HepG2 (cell line): Measurements from ENCODE around the gene PLCB4. TPM values are rescaled to one million over a fixed set of nuclear protein-coding genes. Genes with fewer than 3 reads are reported as not detected.

ENCODE experiments used
- ATAC-seq: fragments of 200-7000 bp; cut with Tn5 transposase; 3 replicates; pipeline ENCODE4 v1.9.1; 2020; ENCODE audit warnings: mild to moderate bottlenecking, moderate library complexity
- BruUV-seq: library from RNA; stranded (reverse); fragments of 400-500 nt; replicated peaks from 2 replicates; lab custom pipeline; 2021; lab: Mats Ljungman, UMichigan
- CTCF ChIA-PET: fragments of 300-600 bp; formaldehyde crosslinking; extraction: SDS; loops from one replicate; lab custom pipeline; 2021; ENCODE audit warnings: low total read pairs, inconsistent platforms, low intra/inter-chr PET ratio; lab: Yijun Ruan, JAX
- POLR2A ChIA-PET: fragments of 350-600 bp; sonication (Branson Sonifier 250); formaldehyde crosslinking; loops from one replicate; lab custom pipeline; 2020; ENCODE audit warnings: antibody characterized with exemption, inconsistent platforms; lab: Yijun Ruan, JAX
- DNase-seq: peaks from one replicate; pipeline ENCODE4 v3.0.0-alpha.2; 2015; ENCODE audit warnings: low spot score
- FAIRE-seq: peaks from 3 replicates; lab custom pipeline; 2011; peaks lifted over from hg19 to GRCh38; lab: Jason Lieb, UNC
- H2AFZ ChIP-seq: one replicate; pipeline ENCODE4 v1.6.1; 2011; ENCODE audit warnings: low read length, inconsistent platforms
- H3K27ac ChIP-seq: fragments of 300-600 bp; 3 replicates; pipeline ENCODE4 v1.8.0; 2011; ENCODE audit warnings: mixed run types, mild to moderate bottlenecking, mixed read lengths, low read length, inconsistent platforms; ENCODE audit not compliant: insufficient read depth; ENCODE audit errors: extremely low read length
- H3K27me3 ChIP-seq, 2 experiments: fragments of 200-600 bp in 1 of 2; 2 replicates in 1 of 2; 3 replicates in 1 of 2; pipeline versions ENCODE4 v1.6.0 to v1.8.0; 2011; ENCODE audit warnings: low read length in 2 of 2, mild to moderate bottlenecking in 2 of 2, moderate library complexity in 2 of 2, inconsistent platforms in 1 of 2; ENCODE audit not compliant: insufficient read depth in 2 of 2, control insufficient read depth in 1 of 2
- H3K36me3 ChIP-seq, 2 experiments: fragments of 200-600 bp in 1 of 2; replicated peaks in 1 of 2; 2 replicates in 1 of 2; 3 replicates in 1 of 2; pipeline versions ENCODE4 v1.5.1 to v1.8.0; 2011; ENCODE audit warnings: low read length in 2 of 2, inconsistent platforms in 1 of 2; ENCODE audit not compliant: insufficient read depth in 2 of 2, control insufficient read depth in 1 of 2
- H3K4me1 ChIP-seq: 2 replicates; pipeline ENCODE4 v1.5.1; 2012; ENCODE audit warnings: low read length, inconsistent platforms; ENCODE audit not compliant: insufficient read depth
- H3K4me2 ChIP-seq: 2 replicates; pipeline ENCODE4 v1.6.0; 2011; ENCODE audit warnings: low read depth, low read length, inconsistent platforms
- H3K4me3 ChIP-seq, 3 experiments: fragments of 200-600 bp in 1 of 3; sonication (generic), shearing (Covaris generic) in 1 of 3; replicated peaks in 1 of 3; 2 replicates each; pipeline ENCODE4 v1.5.1; 2011 to 2016; ENCODE audit warnings: low read length in 3 of 3, inconsistent platforms in 2 of 3, low read depth in 2 of 3, mild to moderate bottlenecking in 2 of 3, control low read depth in 1 of 3, mixed read lengths in 1 of 3; ENCODE audit not compliant: insufficient read depth in 1 of 3
- H3K79me2 ChIP-seq: one replicate; pipeline ENCODE4 v1.6.1; 2011; ENCODE audit warnings: low read length, inconsistent platforms; ENCODE audit not compliant: insufficient read depth
- H3K9ac ChIP-seq: 2 replicates; pipeline ENCODE4 v1.6.0; 2011; ENCODE audit warnings: mild to moderate bottlenecking, low read depth, low read length, inconsistent platforms; ENCODE audit not compliant: insufficient read depth
- H3K9me3 ChIP-seq: 2 replicates; pipeline ENCODE4 v1.5.1; 2012; ENCODE audit warnings: mild to moderate bottlenecking, low read length
- H4K20me1 ChIP-seq: 2 replicates; pipeline ENCODE4 v1.6.0; 2011; ENCODE audit warnings: inconsistent platforms, mild to moderate bottlenecking, low read length, moderate library complexity; ENCODE audit not compliant: insufficient read depth
- KLF11 ChIP-seq: IDR thresholded peaks from 2 replicates; pipeline ENCODE4 v1.6.1; 2016; ENCODE audit warnings: missing compliant biosample characterization
- PCBP1 ChIP-seq: fragments of 200-400 bp; formaldehyde crosslinking; IDR thresholded peaks from 2 replicates; pipeline ENCODE4 v1.6.1; 2017; ENCODE audit warnings: mild to moderate bottlenecking, low read depth, low read length, borderline replicate concordance
- TEAD3 ChIP-seq: optimal IDR thresholded peaks from 2 replicates; pipeline ENCODE3; 2016; ENCODE audit warnings: borderline replicate concordance
- ZFP36 ChIP-seq: fragments of 150-350 bp; IDR thresholded peaks from 2 replicates; pipeline ENCODE4 v1.6.1; 2018; ENCODE audit warnings: borderline replicate concordance, low read length, low read depth; ENCODE audit not compliant: partially characterized antibody
- ZFP62 ChIP-seq: sonication (generic); formaldehyde crosslinking; IDR thresholded peaks from 2 replicates; pipeline ENCODE4 v1.4.0; 2020; ENCODE audit warnings: missing genetic modification reagents
- ZNF101 ChIP-seq: sonication (generic); formaldehyde crosslinking; IDR thresholded peaks from 2 replicates; pipeline ENCODE4 v1.4.0; 2020; ENCODE audit warnings: mild to moderate bottlenecking, low read depth, missing genetic modification reagents, borderline replicate concordance
- ZNF136 ChIP-seq: sonication (generic); formaldehyde crosslinking; IDR thresholded peaks from 2 replicates; pipeline ENCODE4 v1.8.1; 2022; ENCODE audit warnings: low read depth, mild to moderate bottlenecking, moderate library complexity, missing genetic modification reagents
- ZNF251 ChIP-seq: sonication (generic); formaldehyde crosslinking; IDR thresholded peaks from 2 replicates; pipeline ENCODE4 v1.9.0; 2021; ENCODE audit warnings: mild to moderate bottlenecking, missing genetic modification reagents
- ZNF33B ChIP-seq: sonication (generic); formaldehyde crosslinking; IDR thresholded peaks from 2 replicates; pipeline ENCODE4 v1.5.1; 2020; ENCODE audit warnings: mild to moderate bottlenecking, missing genetic modification reagents
- ZSCAN21 ChIP-seq: sonication (generic); formaldehyde crosslinking; IDR thresholded peaks from 2 replicates; pipeline ENCODE4 v1.8.0; 2022; ENCODE audit warnings: mild to moderate bottlenecking, missing genetic modification reagents, moderate library complexity, borderline replicate concordance
- WGBS: methylation state at CpG from one replicate; pipeline ENCODE4 v1.1.6; 2017; ENCODE audit warnings: low lambda C conversion rate; 5-methylcytosine and 5-hydroxymethylcytosine counted together
- in situ Hi-C: cut with HindIII; loops from 2 replicates; pipeline ENCODE4 v1.10.0; 2017; ENCODE audit warnings: low pct_unique_long_range_greater_than_20kb; ENCODE audit not compliant: extremely low pct_ligation_motif_present
- intact Hi-C: fragments of 100-400 bp; cut with micrococcal nuclease; formaldehyde crosslinking; loops from one replicate; pipeline ENCODE4 v1.10.0; 2022; ENCODE audit not compliant: unreplicated experiment
- polyA plus RNA-seq, 8 experiments: library from polyadenylated mRNA; depleted of rRNA in 3 of 8; stranded (reverse) in 7 of 8; unstranded in 1 of 8; fragments of >200 nt; fragmentation: Illumina TruSeq in 4 of 8; extraction: Trizol in 4 of 8; gene quantifications; 2 replicates each; pipeline versions ENCODE4 v1.2.1 to v1.2.3, GENCODE V29; 2011 to 2016; ENCODE audit warnings: low read depth in 4 of 8, missing spikeins in 1 of 8, mixed read lengths in 1 of 8; ENCODE audit not compliant: insufficient read depth in 1 of 8
- total RNA-seq, 5 experiments: library from RNA; depleted of rRNA; stranded (reverse); fragments of >200 nt; fragmentation: Illumina TruSeq; extraction: Trizol; gene quantifications; 2 replicates each; pipeline ENCODE4 v1.2.3, GENCODE V29; 2016; ENCODE audit warnings: low read depth in 1 of 5
- TF ChIP-seq, protein P1 (sequence below): IDR thresholded peaks from 2 replicates; pipeline ENCODE4 v1.6.1; 2012; ENCODE audit warnings: inconsistent platforms

PLCB4 gene
- total and polyA plus RNA-seq, 2 of the 13 experiments (the other 11 are each of a cell fraction or from before 2014, with no cell fraction given) = 0.01 TPM; not detected in 1

DNA sequence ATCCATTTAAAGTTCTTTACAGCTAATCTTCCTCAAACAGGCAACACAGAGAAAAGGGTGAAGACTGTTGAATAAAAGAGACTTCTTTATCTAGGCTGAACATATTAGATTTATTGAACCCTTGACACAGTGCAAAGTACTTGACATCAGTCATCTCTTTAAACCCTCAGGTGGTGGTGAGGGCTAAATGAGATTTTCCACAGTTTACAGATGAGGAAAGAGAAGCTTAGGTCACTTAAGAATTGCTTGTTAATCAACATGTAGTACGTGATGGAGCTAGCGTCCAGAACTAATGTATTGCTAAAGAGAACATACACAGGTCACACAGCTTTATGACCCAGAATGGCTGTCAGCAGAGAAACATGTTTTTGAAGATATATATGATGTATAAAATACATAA, 252.1 kb downstream of the PLCB4 start:
- intact Hi-C loops (loop anchor here (10.0 kb wide), 1 partner anchor 106 kb away; no protein-coding TSS in a partner anchor), in situ Hi-C loops (no loop called here)
- H3K4me3 ChIP-seq = no peak overlapping the region
- peaks cover 0 to 6% of the 10 kb centered on the region in 2 experiments; a peak in 1 of 5 replicates for H3K27me3 ChIP-seq
- no peak overlapping the region for H3K9ac ChIP-seq
- H3K4me1 ChIP-seq = no peaks in the 10 kb centered on the region
- H3K79me2 ChIP-seq = no peaks in the 10 kb centered on the region
- H4K20me1 ChIP-seq = no peaks in the 10 kb centered on the region
- ATAC-seq (no peak), DNase-seq (no peak), FAIRE-seq (no peak)
- no peak overlapping the region for H3K27ac ChIP-seq
- CTCF ChIA-PET = no interaction called here
- POLR2A ChIA-PET = no interaction called here
- no peaks in the 10 kb centered on the region for H3K36me3 ChIP-seq
- TF ChIP-seq PCBP1 (no peak), ZNF136 (CRISPR knock-in tag) (no peak), TEAD3 (CRISPR knock-in tag) (no peak), ZFP36 (no peak), ZNF101 (CRISPR knock-in tag) (no peak)
- BruUV-seq = no TSS peak
- no peak overlapping the region for H3K4me2 ChIP-seq
- 21% methylated on average over 2 of the region's 2 CpGs for WGBS
- H2AFZ ChIP-seq = no peak overlapping the region
- no peaks in the 10 kb centered on the region for H3K9me3 ChIP-seq

DNA sequence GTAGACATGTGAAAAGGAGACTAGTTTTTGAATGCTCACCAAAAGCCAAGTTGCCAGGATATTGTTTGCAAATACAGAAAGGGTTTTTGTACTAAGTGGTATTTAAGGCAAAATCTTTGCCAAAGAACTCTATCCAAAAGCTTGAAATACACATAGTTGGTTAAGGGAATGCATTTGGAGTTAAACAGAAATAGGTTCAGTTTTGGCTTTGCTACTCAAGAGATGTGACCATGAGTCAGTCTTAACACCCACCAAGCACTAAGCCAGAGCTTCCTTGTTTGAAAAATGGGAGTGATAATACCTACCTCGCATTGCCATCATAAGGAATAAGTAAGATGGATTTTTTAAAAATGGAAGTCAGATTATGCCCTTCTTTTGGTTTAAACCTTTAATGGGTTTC, 253.8 kb downstream of the PLCB4 start:
- no peak overlapping the region for H3K4me2 ChIP-seq
- CTCF ChIA-PET = interaction anchor here (0.9 kb wide), 1 partner anchor 107 kb away, joined by 3 read pairs; no protein-coding TSS in a partner anchor
- FAIRE-seq (no peak), ATAC-seq (no peak)
- no peaks in the 10 kb centered on the region for H3K9me3 ChIP-seq
- H4K20me1 ChIP-seq = no peaks in the 10 kb centered on the region
- no peaks in the 10 kb centered on the region for H3K79me2 ChIP-seq
- in situ Hi-C loops (no loop called here), intact Hi-C loops (loop anchor here (10.0 kb wide), 1 partner anchor 108 kb away; no protein-coding TSS in a partner anchor)
- POLR2A ChIA-PET = no interaction called here
- no peaks in the 10 kb centered on the region for H3K36me3 ChIP-seq
- no peak overlapping the region for H3K4me3 ChIP-seq
- BruUV-seq = no TSS peak
- H3K27ac ChIP-seq = no peak overlapping the region
- TF ChIP-seq, protein P1, sequence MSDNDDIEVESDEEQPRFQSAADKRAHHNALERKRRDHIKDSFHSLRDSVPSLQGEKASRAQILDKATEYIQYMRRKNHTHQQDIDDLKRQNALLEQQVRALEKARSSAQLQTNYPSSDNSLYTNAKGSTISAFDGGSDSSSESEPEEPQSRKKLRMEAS = no peak
- TF ChIP-seq KLF11 (CRISPR knock-in tag) (no peak), ZNF251 (CRISPR knock-in tag) (no peak), ZFP62 (CRISPR knock-in tag) (no peak), ZNF33B (CRISPR knock-in tag) (no peak), ZSCAN21 (CRISPR knock-in tag) (no peak)
- TF ChIP-seq, all 625 proteins: peak for 0
- DNase-seq = no peak
- no peaks in the 10 kb centered on the region for H3K4me1 ChIP-seq
- WGBS = 30% methylated on average over 1 of the region's 1 CpG
- H2AFZ ChIP-seq = no peak overlapping the region
- H3K9ac ChIP-seq = no peak overlapping the region
- no peaks in the 10 kb centered on the region; a peak in 1 of 5 replicates for H3K27me3 ChIP-seq
